GM12874 (cell line): ENCODE data around the gene TNN.

ENCODE experiments used
- TF ChIP-seq, protein P1 (sequence below): IDR thresholded peaks from 2 replicates; pipeline ENCODE4 v1.5.1; 2011; ENCODE audit warnings: low read depth, mild to moderate bottlenecking, control low read depth, low read length, moderate library complexity; ENCODE audit not compliant: insufficient read depth

The TNN gene

DNA sequence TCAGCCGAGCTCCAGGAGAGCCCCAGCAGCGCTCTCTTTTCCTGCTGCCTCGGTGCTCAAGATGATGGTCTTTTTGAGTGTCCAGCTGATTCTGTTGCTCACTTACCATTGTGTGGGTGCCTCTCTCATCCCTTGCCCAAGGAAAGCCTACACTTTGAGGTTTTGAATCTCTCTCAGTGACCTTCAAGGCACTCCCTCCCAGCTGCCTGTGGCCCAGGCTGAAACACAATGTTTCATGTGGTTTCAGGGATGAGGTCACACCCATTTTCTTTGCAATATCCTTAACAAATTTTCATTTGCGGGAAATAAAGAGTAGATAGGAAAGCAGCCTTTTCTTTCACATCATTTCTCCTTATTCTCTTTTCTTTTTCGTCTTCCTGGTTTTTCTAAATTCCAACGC lies 31.8 kb upstream of the TNN start:
- TF ChIP-seq, protein P1, sequence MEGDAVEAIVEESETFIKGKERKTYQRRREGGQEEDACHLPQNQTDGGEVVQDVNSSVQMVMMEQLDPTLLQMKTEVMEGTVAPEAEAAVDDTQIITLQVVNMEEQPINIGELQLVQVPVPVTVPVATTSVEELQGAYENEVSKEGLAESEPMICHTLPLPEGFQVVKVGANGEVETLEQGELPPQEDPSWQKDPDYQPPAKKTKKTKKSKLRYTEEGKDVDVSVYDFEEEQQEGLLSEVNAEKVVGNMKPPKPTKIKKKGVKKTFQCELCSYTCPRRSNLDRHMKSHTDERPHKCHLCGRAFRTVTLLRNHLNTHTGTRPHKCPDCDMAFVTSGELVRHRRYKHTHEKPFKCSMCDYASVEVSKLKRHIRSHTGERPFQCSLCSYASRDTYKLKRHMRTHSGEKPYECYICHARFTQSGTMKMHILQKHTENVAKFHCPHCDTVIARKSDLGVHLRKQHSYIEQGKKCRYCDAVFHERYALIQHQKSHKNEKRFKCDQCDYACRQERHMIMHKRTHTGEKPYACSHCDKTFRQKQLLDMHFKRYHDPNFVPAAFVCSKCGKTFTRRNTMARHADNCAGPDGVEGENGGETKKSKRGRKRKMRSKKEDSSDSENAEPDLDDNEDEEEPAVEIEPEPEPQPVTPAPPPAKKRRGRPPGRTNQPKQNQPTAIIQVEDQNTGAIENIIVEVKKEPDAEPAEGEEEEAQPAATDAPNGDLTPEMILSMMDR: no peak

DNA sequence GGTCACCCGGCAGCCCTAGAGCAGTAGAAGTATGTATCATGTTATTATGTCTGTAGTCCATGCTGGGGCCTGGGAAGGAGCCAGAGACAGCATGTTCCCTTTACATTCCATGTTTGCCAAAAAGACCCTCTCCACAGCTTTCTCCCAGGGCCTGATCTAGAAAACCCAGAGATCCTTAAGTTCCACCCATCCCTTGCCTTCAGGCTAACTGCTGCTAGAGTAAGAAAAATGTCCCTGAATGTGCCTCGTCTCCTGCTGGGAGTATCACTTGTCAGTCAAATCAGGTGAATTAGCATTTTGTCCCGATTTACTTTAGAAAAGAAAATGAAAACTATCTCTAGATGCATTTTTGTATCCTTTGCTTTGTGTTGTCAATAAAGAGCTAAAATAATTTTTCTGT lies 31.2 kb upstream of the TNN start:
- TF ChIP-seq, protein P1: no peak

DNA sequence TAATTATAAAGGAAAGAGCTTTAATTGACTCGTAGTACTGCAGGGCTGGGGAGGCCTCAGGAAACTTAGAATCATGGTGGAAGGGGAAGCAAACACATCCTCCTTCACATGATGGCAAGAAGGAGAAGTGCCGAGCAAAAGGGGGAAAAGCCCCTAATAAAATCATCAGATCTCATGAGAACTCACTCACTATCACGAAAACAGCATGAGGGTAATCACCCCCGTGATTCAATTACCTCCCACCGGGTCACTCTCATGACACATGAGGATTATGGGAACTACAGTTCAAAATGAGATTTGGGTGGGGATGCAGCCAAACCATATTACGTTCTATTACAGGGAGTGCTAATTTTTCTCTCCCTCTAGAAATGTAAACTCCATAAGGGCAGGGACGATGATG lies 30.2 kb upstream of the TNN start:
- TF ChIP-seq, protein P1: no peak

DNA sequence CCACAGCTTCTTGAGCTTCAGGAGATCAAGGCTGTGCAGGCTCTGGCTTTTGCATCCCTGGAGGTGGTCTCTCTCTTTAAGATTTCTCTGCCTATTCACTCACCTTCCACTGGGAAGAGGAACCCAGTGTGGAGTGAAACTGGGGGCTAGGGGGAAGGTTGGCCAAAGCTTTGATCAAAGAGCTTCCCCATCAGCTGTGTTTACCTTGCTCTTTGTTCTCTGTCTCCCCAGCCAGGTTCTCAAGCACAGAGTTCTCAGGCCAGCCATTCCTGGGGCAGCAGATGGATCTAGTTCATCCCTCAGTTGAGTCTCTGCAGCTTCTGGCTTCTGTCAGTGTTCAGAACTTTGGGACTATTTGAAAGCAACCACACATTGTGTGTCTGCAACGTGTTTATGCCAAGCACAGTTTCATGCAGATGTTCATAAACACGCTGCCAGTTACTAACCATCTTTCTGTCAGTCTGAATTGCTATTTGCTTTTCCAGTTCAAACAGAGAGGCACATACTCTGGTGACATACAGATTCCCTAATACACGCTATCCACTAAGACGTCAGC lies 27.2 kb upstream of the TNN start:
- TF ChIP-seq, protein P1: no peak

DNA sequence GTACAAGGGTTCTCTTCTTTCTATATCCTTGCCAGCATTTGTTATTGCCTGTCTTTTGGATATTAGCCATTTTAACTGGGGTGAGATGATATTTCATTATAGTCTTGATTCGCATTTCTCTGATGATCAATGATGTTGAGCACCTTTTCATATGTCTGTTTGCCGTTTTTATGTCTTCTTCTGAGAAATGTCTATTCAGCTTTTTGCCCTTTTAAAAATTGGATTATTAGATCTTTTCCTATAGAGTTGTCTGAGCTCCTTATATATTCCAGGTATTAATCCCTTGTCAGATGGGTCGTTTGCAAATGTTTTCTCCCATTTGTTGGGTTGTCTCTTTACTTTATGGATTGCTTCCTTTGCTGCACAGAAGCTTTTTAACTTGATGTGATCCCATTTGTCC lies 25.0 kb upstream of the TNN start:
- TF ChIP-seq, protein P1: no peak

DNA sequence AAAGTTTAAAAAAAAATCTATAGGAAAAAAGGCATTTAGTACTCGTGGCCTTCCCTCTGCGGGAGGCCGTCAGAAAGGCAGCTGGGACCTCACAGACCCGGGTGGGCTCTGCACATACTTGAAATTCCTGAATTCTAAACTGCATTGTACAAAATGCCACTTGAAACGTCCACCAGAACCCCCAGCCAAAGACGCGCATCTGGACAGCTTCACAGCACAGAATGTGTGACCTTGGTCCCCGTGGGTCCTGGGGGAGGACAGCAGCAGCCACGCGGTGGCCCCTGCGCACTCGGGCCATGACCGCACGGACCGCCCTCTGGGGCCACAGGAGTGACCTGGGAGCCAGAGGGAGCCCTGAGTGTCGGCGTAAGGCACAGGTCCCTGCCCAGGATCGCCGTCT lies 23.8 kb upstream of the TNN start:
- TF ChIP-seq, protein P1: no peak

DNA sequence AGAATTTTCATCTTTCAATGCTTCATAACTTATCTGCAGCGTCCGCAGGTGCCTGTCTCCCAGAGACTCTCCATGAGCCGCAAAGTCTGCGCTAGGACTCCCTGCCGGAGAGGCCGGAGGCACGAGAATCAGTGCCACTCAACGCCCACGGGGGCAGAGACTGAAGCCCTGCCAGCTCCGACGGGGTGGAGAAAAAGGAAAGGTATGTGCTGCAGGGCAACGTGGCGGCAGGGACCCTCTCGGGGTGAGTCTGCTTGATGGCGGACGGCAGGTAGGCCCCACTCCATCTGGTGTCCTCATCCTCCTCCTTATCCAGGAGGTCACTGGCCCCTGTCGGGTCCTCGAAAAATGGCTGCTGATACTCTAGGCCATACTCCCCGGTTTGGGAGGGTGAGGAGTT lies 22.5 kb upstream of the TNN start:
- TF ChIP-seq, protein P1: no peak
